ENCODE measurements around the gene PRTN3.

PRTN3 gene

GRCh38 chr19:821231-821824, 19.5 kb upstream of the PRTN3 start:
- Histone ChIP-seq H3K27me3 (ENCODE audit: insufficient read depth, low read length, poor library complexity) (no peaks in the 10 kb centered on the region), H3K4me1 (ENCODE audit: control insufficient read depth, low read depth, low read length) (no peaks in the 10 kb centered on the region), H3K9ac (ENCODE audit: low read length) (peak overlapping the region; percentile 62), H3K27ac (ENCODE audit: low read depth, low read length) (no peak overlapping the region), H3K56ac (ENCODE audit: low read length) (peak overlapping the region; percentile 87), H4K8ac (ENCODE audit: low read depth, low read length) (no peak overlapping the region), H4K5ac (ENCODE audit: low read length) (no peak overlapping the region), H3K4me2 (ENCODE audit: low read length) (peak overlapping the region; percentile 16), H3K79me2 (ENCODE audit: control insufficient read depth, insufficient read depth, low read length) (no peaks in the 10 kb centered on the region), H2AK5ac (ENCODE audit: low read length) (no peak overlapping the region), H2BK120ac (ENCODE audit: low read depth, low read length) (peak overlapping the region; percentile 51), H2BK5ac (ENCODE audit: low read length) (no peak overlapping the region), H3K79me1 (ENCODE audit: low read length) (no peaks in the 10 kb centered on the region), H3K18ac (ENCODE audit: low read length) (peak overlapping the region; percentile 97), H2BK15ac (replicated peaks; ENCODE audit: low read depth) (no peak overlapping the region), H3K36me3 (ENCODE audit: control insufficient read depth, insufficient read depth, low read length) (no peaks in the 10 kb centered on the region), H3K23ac (ENCODE audit: low read length) (no peak overlapping the region), H3K4ac (ENCODE audit: low read depth, low read length) (peak overlapping the region; percentile 28), H3K4me3 (ENCODE audit: low read length) (peak overlapping the region; percentile 34)
- no CpG with 5 or more reads among the region's 64 CpGs for WGBS (ENCODE audit: extremely low coverage, insufficient coverage, low lambda C conversion rate)
- no peak for DNase-seq

- Histone ChIP-seq H3K79me2 (ENCODE audit: control insufficient read depth, insufficient read depth, low read length) (no peaks in the 10 kb centered on the region), H2BK120ac (ENCODE audit: low read depth, low read length) (peak within 1 kb of the TSS; percentile 51), H4K8ac (ENCODE audit: low read depth, low read length) (no peak within 1 kb of the TSS), H3K36me3 (ENCODE audit: control insufficient read depth, insufficient read depth, low read length) (no peaks in the 10 kb centered on the region), H3K18ac (ENCODE audit: low read length) (peak within 1 kb of the TSS; percentile 97), H3K27ac (ENCODE audit: low read depth, low read length) (no peak within 1 kb of the TSS), H3K4ac (ENCODE audit: low read depth, low read length) (peak within 1 kb of the TSS; percentile 28), H3K79me1 (ENCODE audit: low read length) (no peaks in the 10 kb centered on the region), H3K27me3 (ENCODE audit: insufficient read depth, low read length, poor library complexity) (no peaks in the 10 kb centered on the region), H2BK15ac (replicated peaks; ENCODE audit: low read depth) (no peak within 1 kb of the TSS), H2AK5ac (ENCODE audit: low read length) (no peak within 1 kb of the TSS), H2BK5ac (ENCODE audit: low read length) (no peak within 1 kb of the TSS), H3K4me3 (ENCODE audit: low read length) (peak within 1 kb of the TSS; percentile 34), H3K4me2 (ENCODE audit: low read length) (peak within 1 kb of the TSS; percentile 29), H3K23ac (ENCODE audit: low read length) (no peak within 1 kb of the TSS), H3K56ac (ENCODE audit: low read length) (peak within 1 kb of the TSS; percentile 87), H3K9ac (ENCODE audit: low read length) (peak within 1 kb of the TSS; percentile 62), H3K4me1 (ENCODE audit: control insufficient read depth, low read depth, low read length) (no peaks in the 10 kb centered on the region), H4K5ac (ENCODE audit: low read length) (no peak within 1 kb of the TSS)
- no CpG with 5 or more reads among the region's 86 CpGs for WGBS (ENCODE audit: extremely low coverage, insufficient coverage, low lambda C conversion rate)
- no peak for DNase-seq
These were observed 18.8 kb upstream of the PRTN3 start, which contains the start of gene PLPPR3 for GRCh38 chr19:821825-822503. TSS of gene PLPPR3 (minus strand) at chr19:821955. CDS start at chr19:821559, 396 bp downstream.

GRCh38 chr19:823565-824121, 17.2 kb upstream of the PRTN3 start:
- H4K5ac ChIP-seq (ENCODE audit: low read length) = no peak overlapping the region
- no peak for DNase-seq

GRCh38 chr19:824885-825284, 15.9 kb upstream of the PRTN3 start:
- Histone ChIP-seq H3K4me2 (ENCODE audit: low read length) (no peak overlapping the region), H4K5ac (ENCODE audit: low read length) (no peak overlapping the region), H3K18ac (ENCODE audit: low read length) (no peak overlapping the region), H3K27ac (ENCODE audit: low read depth, low read length) (no peak overlapping the region), H3K23ac (ENCODE audit: low read length) (no peak overlapping the region), H4K8ac (ENCODE audit: low read depth, low read length) (no peak overlapping the region), H3K79me1 (ENCODE audit: low read length) (no peaks in the 10 kb centered on the region), H2BK120ac (ENCODE audit: low read depth, low read length) (no peak overlapping the region), H2AK5ac (ENCODE audit: low read length) (no peak overlapping the region), H3K79me2 (ENCODE audit: control insufficient read depth, insufficient read depth, low read length) (no peaks in the 10 kb centered on the region), H3K36me3 (ENCODE audit: control insufficient read depth, insufficient read depth, low read length) (no peaks in the 10 kb centered on the region), H3K56ac (ENCODE audit: low read length) (peak overlapping the region; percentile 34), H3K4ac (ENCODE audit: low read depth, low read length) (no peak overlapping the region), H3K27me3 (ENCODE audit: insufficient read depth, low read length, poor library complexity) (no peaks in the 10 kb centered on the region), H3K9ac (ENCODE audit: low read length) (no peak overlapping the region), H3K4me1 (ENCODE audit: control insufficient read depth, low read depth, low read length) (no peaks in the 10 kb centered on the region), H3K4me3 (ENCODE audit: low read length) (no peak overlapping the region), H2BK15ac (replicated peaks; ENCODE audit: low read depth) (no peak overlapping the region), H2BK5ac (ENCODE audit: low read length) (no peak overlapping the region)
- DNase-seq = no peak
- no CpG with 5 or more reads among the region's 15 CpGs for WGBS (ENCODE audit: extremely low coverage, insufficient coverage, low lambda C conversion rate)

More at GRCh38 chr19:823565-824121, 17.2 kb upstream of the PRTN3 start:
- Histone ChIP-seq H3K79me2 (ENCODE audit: control insufficient read depth, insufficient read depth, low read length) (no peaks in the 10 kb centered on the region), H3K79me1 (ENCODE audit: low read length) (no peaks in the 10 kb centered on the region), H2BK5ac (ENCODE audit: low read length) (no peak overlapping the region), H4K8ac (ENCODE audit: low read depth, low read length) (no peak overlapping the region), H3K36me3 (ENCODE audit: control insufficient read depth, insufficient read depth, low read length) (no peaks in the 10 kb centered on the region), H3K18ac (ENCODE audit: low read length) (no peak overlapping the region), H3K27me3 (ENCODE audit: insufficient read depth, low read length, poor library complexity) (no peaks in the 10 kb centered on the region), H3K4me2 (ENCODE audit: low read length) (no peak overlapping the region), H3K27ac (ENCODE audit: low read depth, low read length) (no peak overlapping the region), H3K4me3 (ENCODE audit: low read length) (no peak overlapping the region), H2BK120ac (ENCODE audit: low read depth, low read length) (no peak overlapping the region), H2BK15ac (replicated peaks; ENCODE audit: low read depth) (no peak overlapping the region), H3K23ac (ENCODE audit: low read length) (no peak overlapping the region), H3K4me1 (ENCODE audit: control insufficient read depth, low read depth, low read length) (no peaks in the 10 kb centered on the region), H3K56ac (ENCODE audit: low read length) (peak overlapping the region; percentile 34), H3K4ac (ENCODE audit: low read depth, low read length) (no peak overlapping the region), H2AK5ac (ENCODE audit: low read length) (no peak overlapping the region), H3K9ac (ENCODE audit: low read length) (no peak overlapping the region)
- no CpG with 5 or more reads among the region's 12 CpGs for WGBS (ENCODE audit: extremely low coverage, insufficient coverage, low lambda C conversion rate)

GRCh38 chr19:825897-826644, 14.7 kb upstream of the PRTN3 start:
- H2BK120ac ChIP-seq (ENCODE audit: low read depth, low read length) = no peak overlapping the region
- no peaks in the 10 kb centered on the region for H3K79me2 ChIP-seq (ENCODE audit: control insufficient read depth, insufficient read depth, low read length)
- no peak overlapping the region for H3K56ac ChIP-seq (ENCODE audit: low read length)
- no peak overlapping the region for H3K9ac ChIP-seq (ENCODE audit: low read length)
- no peak overlapping the region for H2AK5ac ChIP-seq (ENCODE audit: low read length)
- no peaks in the 10 kb centered on the region for H3K4me1 ChIP-seq (ENCODE audit: control insufficient read depth, low read depth, low read length)
- H3K23ac ChIP-seq (ENCODE audit: low read length) = no peak overlapping the region
- no peak overlapping the region for H3K4ac ChIP-seq (ENCODE audit: low read depth, low read length)
- no peak overlapping the region for H4K5ac ChIP-seq (ENCODE audit: low read length)
- no peak overlapping the region for H2BK5ac ChIP-seq (ENCODE audit: low read length)
- no peak overlapping the region for H4K8ac ChIP-seq (ENCODE audit: low read depth, low read length)
- no peaks in the 10 kb centered on the region for H3K36me3 ChIP-seq (ENCODE audit: control insufficient read depth, insufficient read depth, low read length)
- WGBS (ENCODE audit: extremely low coverage, insufficient coverage, low lambda C conversion rate) = no CpG with 5 or more reads among the region's 19 CpGs
- H3K4me3 ChIP-seq (ENCODE audit: low read length) = no peak overlapping the region
- no peaks in the 10 kb centered on the region for H3K79me1 ChIP-seq (ENCODE audit: low read length)
- H3K18ac ChIP-seq (ENCODE audit: low read length) = no peak overlapping the region
- H3K27me3 ChIP-seq (ENCODE audit: insufficient read depth, low read length, poor library complexity) = no peaks in the 10 kb centered on the region
- no peak overlapping the region for H3K4me2 ChIP-seq (ENCODE audit: low read length)
- no peak for DNase-seq
- no peak overlapping the region for H2BK15ac ChIP-seq (replicated peaks; ENCODE audit: low read depth)
- no peak overlapping the region for H3K27ac ChIP-seq (ENCODE audit: low read depth, low read length)

All from mesendoderm (in vitro differentiated cells).